GM10248 (cell line): ENCODE results near the gene KCNC3.

Experiments used
- CTCF ChIA-PET: fragments of 300-600 bp; sonication (Branson Sonifier 250); formaldehyde crosslinking; extraction: SDS; loops from one replicate; lab custom pipeline; 2021; ENCODE audit warnings: antibody characterized with exemption; lab: Yijun Ruan, JAX
- POLR2A ChIA-PET: fragments of 350-650 bp; sonication (Branson Sonifier 250); formaldehyde crosslinking; extraction: SDS; loops from one replicate; lab custom pipeline; 2020; ENCODE audit warnings: antibody characterized with exemption; lab: Yijun Ruan, JAX
- DNase-seq: peaks from one replicate; pipeline ENCODE4 v3.0.0; 2012; ENCODE audit errors: extremely low spot score
- TF ChIP-seq, protein P1 (sequence below): IDR thresholded peaks from 2 replicates; pipeline ENCODE4 v1.5.1; 2012; ENCODE audit warnings: mild to moderate bottlenecking, low read depth; ENCODE audit errors: extremely low read depth, missing control alignments, control extremely low read depth

The KCNC3 gene

DNA sequence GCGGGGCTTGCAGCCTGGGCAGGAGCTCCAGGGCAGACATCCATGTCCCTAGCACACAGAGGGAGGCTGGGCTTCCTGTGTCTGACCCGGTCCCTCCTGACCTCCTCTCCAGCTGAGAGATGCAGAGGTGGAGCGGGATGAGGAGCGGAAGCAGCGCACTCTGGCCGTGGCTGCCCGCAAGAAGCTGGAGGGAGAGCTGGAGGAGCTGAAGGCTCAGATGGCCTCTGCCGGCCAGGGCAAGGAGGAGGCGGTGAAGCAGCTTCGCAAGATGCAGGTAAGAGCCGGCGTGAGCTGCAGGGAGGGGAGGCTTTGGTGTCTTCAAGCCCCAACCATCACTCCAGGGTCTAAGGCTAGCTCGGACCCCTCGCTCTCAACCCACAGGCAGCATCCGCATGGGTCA lies 38.4 kb downstream of the KCNC3 start:
- no peak for DNase-seq
- ChIA-PET CTCF (interaction anchor here (0.8 to 1.5 kb wide), 2 partner anchors 10 to 631 kb away, joined by 3 to 5 read pairs; no protein-coding TSS in a partner anchor), POLR2A (no interaction called here)
- TF ChIP-seq, protein P1, sequence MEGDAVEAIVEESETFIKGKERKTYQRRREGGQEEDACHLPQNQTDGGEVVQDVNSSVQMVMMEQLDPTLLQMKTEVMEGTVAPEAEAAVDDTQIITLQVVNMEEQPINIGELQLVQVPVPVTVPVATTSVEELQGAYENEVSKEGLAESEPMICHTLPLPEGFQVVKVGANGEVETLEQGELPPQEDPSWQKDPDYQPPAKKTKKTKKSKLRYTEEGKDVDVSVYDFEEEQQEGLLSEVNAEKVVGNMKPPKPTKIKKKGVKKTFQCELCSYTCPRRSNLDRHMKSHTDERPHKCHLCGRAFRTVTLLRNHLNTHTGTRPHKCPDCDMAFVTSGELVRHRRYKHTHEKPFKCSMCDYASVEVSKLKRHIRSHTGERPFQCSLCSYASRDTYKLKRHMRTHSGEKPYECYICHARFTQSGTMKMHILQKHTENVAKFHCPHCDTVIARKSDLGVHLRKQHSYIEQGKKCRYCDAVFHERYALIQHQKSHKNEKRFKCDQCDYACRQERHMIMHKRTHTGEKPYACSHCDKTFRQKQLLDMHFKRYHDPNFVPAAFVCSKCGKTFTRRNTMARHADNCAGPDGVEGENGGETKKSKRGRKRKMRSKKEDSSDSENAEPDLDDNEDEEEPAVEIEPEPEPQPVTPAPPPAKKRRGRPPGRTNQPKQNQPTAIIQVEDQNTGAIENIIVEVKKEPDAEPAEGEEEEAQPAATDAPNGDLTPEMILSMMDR = no peak

DNA sequence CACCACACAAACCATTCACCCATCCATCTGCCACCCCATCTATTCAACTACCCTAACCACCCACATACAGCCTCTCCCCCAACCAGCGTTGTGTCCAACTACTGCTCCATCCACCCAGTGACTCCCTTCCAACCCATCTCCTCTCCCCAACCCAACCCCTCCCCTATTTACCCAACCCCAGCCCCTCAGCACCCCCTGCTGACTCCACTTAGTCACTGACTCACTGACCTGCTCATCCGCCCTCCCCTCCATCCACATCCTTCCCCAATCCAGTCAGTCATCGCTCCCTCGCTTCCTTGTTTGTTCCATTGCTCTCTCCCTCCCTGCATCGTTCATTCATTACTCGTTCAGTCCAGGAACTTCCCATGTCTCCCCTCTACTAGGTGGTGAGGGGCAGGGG lies 39.2 kb downstream of the KCNC3 start:
- TF ChIP-seq, protein P1 = no peak
- ChIA-PET CTCF (interaction anchor here (1.5 kb wide), 1 partner anchor 9 kb away, joined by 5 read pairs; no protein-coding TSS in a partner anchor), POLR2A (no interaction called here)
- DNase-seq = no peak

DNA sequence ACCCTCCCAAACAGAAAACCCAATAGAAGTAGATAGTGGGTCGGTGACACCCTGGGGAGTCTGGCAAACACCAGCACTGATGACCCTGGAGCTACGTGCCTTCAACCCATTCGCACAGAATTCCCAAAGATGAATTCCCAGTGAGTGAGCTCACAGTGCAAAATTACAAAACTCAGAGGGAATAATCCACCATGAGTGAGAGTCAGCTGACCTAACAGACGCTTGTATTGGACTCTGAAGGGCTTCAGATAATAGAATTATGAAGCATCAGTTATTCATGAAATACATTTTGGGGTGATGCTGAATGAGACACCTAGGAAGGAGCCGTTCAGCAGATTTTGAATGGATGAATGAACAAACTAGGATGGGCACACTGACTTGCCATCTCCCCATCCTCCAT lies 40.2 kb downstream of the KCNC3 start:
- no peak for DNase-seq
- TF ChIP-seq, protein P1 = no peak
- ChIA-PET CTCF (interaction anchor here (0.9 to 1.3 kb wide), 2 partner anchors 10 to 16 kb away, joined by 3 read pairs; no protein-coding TSS in a partner anchor), POLR2A (no interaction called here)

GRCh38 chr19:50287331-50287730 lies 41.8 kb downstream of the KCNC3 start:
- ChIA-PET CTCF (interaction anchor here (1.3 kb wide), 1 partner anchor 9 kb away, joined by 3 read pairs; no protein-coding TSS in a partner anchor), POLR2A (no interaction called here)
- TF ChIP-seq, protein P1 = no peak
- DNase-seq = no peak

GRCh38 chr19:50286443-50286842 lies 42.7 kb downstream of the KCNC3 start:
- ChIA-PET CTCF (interaction anchor here (0.7 kb wide), 1 partner anchor 10 kb away, joined by 3 read pairs; no protein-coding TSS in a partner anchor), POLR2A (no interaction called here)
- TF ChIP-seq, protein P1 = no peak
- no peak for DNase-seq

GRCh38 chr19:50285833-50286232 lies 43.3 kb downstream of the KCNC3 start:
- ChIA-PET POLR2A (no interaction called here), CTCF (interaction anchor here (0.7 kb wide), 1 partner anchor 10 kb away, joined by 3 read pairs; no protein-coding TSS in a partner anchor)
- DNase-seq = no peak
- TF ChIP-seq, protein P1 = no peak
